Spinal cord (tissue), 10 donors: ENCODE results near the gene PTPRCAP. TPM values are rescaled to one million over a fixed set of nuclear protein-coding genes. Genes with fewer than 3 reads are reported as not detected.

Experiments used
- DNase-seq, 6 donors: peaks; one replicate each; pipeline versions ENCODE4 v3.0.0 to v3.0.0-alpha.2; 2013 to 2015; ENCODE audit warnings: low spot score in 6 of 6, low read depth in 4 of 6
- H3K27ac ChIP-seq: one replicate; pipeline ENCODE4 v1.5.1; 2013; ENCODE audit warnings: low read depth, low read length, control low read depth
- H3K27me3 ChIP-seq: one replicate; pipeline ENCODE4 v1.6.1; 2013; ENCODE audit warnings: low read length; ENCODE audit not compliant: control insufficient read depth, insufficient read depth
- H3K36me3 ChIP-seq: one replicate; pipeline ENCODE4 v1.6.1; 2013; ENCODE audit warnings: low read length; ENCODE audit not compliant: control insufficient read depth, insufficient read depth
- H3K4me1 ChIP-seq: one replicate; pipeline ENCODE4 v1.6.1; 2013; ENCODE audit warnings: low read length; ENCODE audit not compliant: control insufficient read depth, insufficient read depth
- H3K4me3 ChIP-seq: one replicate; pipeline ENCODE4 v1.5.1; 2013; ENCODE audit warnings: low read depth, low read length, control low read depth
- H3K9me3 ChIP-seq: one replicate; pipeline ENCODE4 v1.6.1; 2013; ENCODE audit warnings: low read length; ENCODE audit not compliant: control insufficient read depth, insufficient read depth
- WGBS: methylation state at CpG from one replicate; pipeline ENCODE4 v1.1.5; 2013; ENCODE audit warnings: missing lambda C conversion rate; ENCODE audit not compliant: insufficient coverage; 5-methylcytosine and 5-hydroxymethylcytosine counted together
- polyA plus RNA-seq, 2 donors: library from polyadenylated mRNA; unstranded; fragments of 120-200 nt; gene quantifications; one replicate each; pipeline ENCODE4 v1.2.1, GENCODE V29; 2013; ENCODE audit not compliant: insufficient read length in 2 of 2
- total RNA-seq, 2 donors: library from RNA; depleted of rRNA in 1 of 2; stranded (reverse); fragments of 120-200 nt in 1 of 2; fragments of >200 nt in 1 of 2; gene quantifications; one replicate each; pipeline versions ENCODE4 v1.2.3 to v1.2.4, GENCODE V29; 2013 to 2014
- donor health status: healthy.

PTPRCAP gene
- total and polyA plus RNA-seq, 4 donors: 0.40 to 3.0 (median 1.7) TPM

GRCh38 chr11:67455054-67455453 lies 17.6 kb upstream of the PTPRCAP start, which contains the start of gene CABP4:
Gene CABP4 (plus strand): TSS chr11:67455354. CDS start chr11:67455424, 70 bp downstream.
- no peak for DNase-seq
- H3K9me3 ChIP-seq: no peaks in the 10 kb centered on the region
- no peak within 1 kb of the TSS for H3K27ac ChIP-seq
- 91% methylated on average over 2 of the region's 3 CpGs for WGBS
- no peaks in the 10 kb centered on the region for H3K27me3 ChIP-seq
- peaks cover 12% of the 10 kb centered on the region for H3K4me1 ChIP-seq
- no peaks in the 10 kb centered on the region for H3K36me3 ChIP-seq
- no peak within 1 kb of the TSS for H3K4me3 ChIP-seq

GRCh38 chr11:67453816-67454732 lies 16.6 kb upstream of the PTPRCAP start:
- H3K4me1 ChIP-seq: peaks cover 12% of the 10 kb centered on the region
- H3K9me3 ChIP-seq: no peaks in the 10 kb centered on the region
- no peak for DNase-seq
- no peaks in the 10 kb centered on the region for H3K36me3 ChIP-seq
- H3K4me3 ChIP-seq: no peak overlapping the region
- H3K27me3 ChIP-seq: no peaks in the 10 kb centered on the region
- H3K27ac ChIP-seq: no peak overlapping the region
- 86% methylated on average over 14 of the region's 21 CpGs for WGBS

DNA sequence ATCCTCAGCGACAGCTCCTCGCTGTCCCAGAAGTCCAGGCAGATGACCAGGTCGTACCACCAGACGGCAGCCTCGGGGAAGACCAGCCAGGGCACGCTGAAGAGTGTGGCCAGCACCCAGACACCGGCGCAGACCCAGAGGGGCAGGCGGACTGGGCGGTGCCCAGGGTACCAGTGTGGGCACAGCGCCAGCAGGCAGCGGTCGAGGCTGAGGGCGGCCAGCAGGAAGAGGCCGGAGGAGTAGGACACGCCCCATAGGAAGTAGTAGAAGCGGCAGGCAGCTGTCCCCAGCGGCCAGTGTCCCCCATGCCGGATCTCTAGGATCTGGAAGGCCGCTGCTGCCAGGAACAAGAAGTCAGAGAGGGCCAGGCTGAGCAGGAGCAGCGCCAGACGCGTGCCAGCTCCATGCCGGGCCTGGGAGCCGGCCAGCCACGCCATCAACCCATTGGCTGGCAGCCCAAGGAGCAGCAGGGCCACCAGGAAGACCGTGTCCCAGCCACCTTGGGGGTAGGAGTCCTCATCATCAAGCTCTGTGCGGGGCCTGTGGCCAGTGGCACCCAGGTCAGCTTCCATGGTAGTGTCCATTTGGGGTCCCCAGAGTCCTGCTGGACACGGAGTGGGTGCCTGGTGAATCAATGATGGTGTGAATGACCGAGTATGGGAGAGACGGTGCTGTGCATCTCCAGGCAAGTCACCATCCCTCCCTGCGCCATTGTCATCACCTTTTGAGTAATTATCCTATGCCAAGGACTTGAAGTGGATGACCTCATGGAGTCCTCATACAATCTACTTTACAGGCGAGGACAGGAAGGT lies 14.9 kb upstream of the PTPRCAP start, which contains the start of gene GPR152:
Gene GPR152, minus strand, starts transcription at position 589 of the 812 bp plus-strand sequence. Its CDS starts 5 bp downstream, at position 584.
- Histone ChIP-seq H3K4me3 (no peak within 1 kb of the TSS), H3K27me3 (no peaks in the 10 kb centered on the region), H3K36me3 (no peaks in the 10 kb centered on the region), H3K4me1 (peaks cover 12% of the 10 kb centered on the region), H3K27ac (no peak within 1 kb of the TSS), H3K9me3 (no peaks in the 10 kb centered on the region)
- 77% methylated on average over 31 of the region's 33 CpGs for whole genome bisulfite sequencing
- no peak for DNase-seq

DNA sequence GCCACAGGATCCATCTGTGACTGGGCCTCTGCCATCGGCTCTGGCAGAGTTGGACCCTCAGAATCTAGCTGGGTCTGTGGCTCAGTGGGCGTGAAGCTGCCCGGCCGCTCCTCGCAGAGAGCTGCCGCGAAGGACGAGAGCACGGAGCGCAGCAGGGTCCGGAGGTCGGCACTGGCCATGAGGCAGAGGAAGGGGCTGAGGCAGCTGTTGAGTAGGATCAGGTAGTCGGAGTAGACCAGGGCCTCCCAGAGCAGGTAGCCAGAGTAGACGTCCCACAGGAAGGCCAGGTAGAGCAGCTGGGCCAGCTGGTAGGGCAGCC lies 14.1 kb upstream of the PTPRCAP start:
- no peak overlapping the region for H3K4me3 ChIP-seq
- no peak for DNase-seq
- no peak overlapping the region for H3K27ac ChIP-seq
- peaks cover 12% of the 10 kb centered on the region for H3K4me1 ChIP-seq
- H3K9me3 ChIP-seq: no peaks in the 10 kb centered on the region
- 92% methylated on average over 14 of the region's 14 CpGs for WGBS
- H3K27me3 ChIP-seq: no peaks in the 10 kb centered on the region
- H3K36me3 ChIP-seq: no peaks in the 10 kb centered on the region

GRCh38 chr11:67450796-67451657 lies 13.5 kb upstream of the PTPRCAP start:
- H3K27ac ChIP-seq: no peak overlapping the region

GRCh38 chr11:67449116-67449844 lies 11.8 kb upstream of the PTPRCAP start:
- H3K4me1 ChIP-seq: peaks cover 15% of the 10 kb centered on the region
- H3K4me3 ChIP-seq: no peak overlapping the region
- no peak for DNase-seq
- H3K36me3 ChIP-seq: no peaks in the 10 kb centered on the region
- H3K9me3 ChIP-seq: no peaks in the 10 kb centered on the region
- H3K27ac ChIP-seq: no peak overlapping the region
- WGBS: 84% methylated on average over 8 of the region's 9 CpGs
- H3K27me3 ChIP-seq: no peaks in the 10 kb centered on the region

More at GRCh38 chr11:67450796-67451657, 13.5 kb upstream of the PTPRCAP start:
- H3K36me3 ChIP-seq: no peaks in the 10 kb centered on the region
- 71% methylated on average over 25 of the region's 25 CpGs for WGBS
- no peak overlapping the region for H3K4me3 ChIP-seq
- no peaks in the 10 kb centered on the region for H3K9me3 ChIP-seq
- DNase-seq: no peak
- no peaks in the 10 kb centered on the region for H3K27me3 ChIP-seq
- peaks cover 12% of the 10 kb centered on the region for H3K4me1 ChIP-seq

- Histone ChIP-seq H3K27ac (no peak overlapping the region), H3K36me3 (no peaks in the 10 kb centered on the region), H3K4me3 (no peak overlapping the region), H3K9me3 (no peaks in the 10 kb centered on the region), H3K27me3 (no peaks in the 10 kb centered on the region), H3K4me1 (peaks cover 21% of the 10 kb centered on the region)
- no peak for DNase-seq
- 95% methylated on average over 7 of the region's 7 CpGs for WGBS
Observed at GRCh38 chr11:67448220-67448609, 10.7 kb upstream of the PTPRCAP start.

DNA sequence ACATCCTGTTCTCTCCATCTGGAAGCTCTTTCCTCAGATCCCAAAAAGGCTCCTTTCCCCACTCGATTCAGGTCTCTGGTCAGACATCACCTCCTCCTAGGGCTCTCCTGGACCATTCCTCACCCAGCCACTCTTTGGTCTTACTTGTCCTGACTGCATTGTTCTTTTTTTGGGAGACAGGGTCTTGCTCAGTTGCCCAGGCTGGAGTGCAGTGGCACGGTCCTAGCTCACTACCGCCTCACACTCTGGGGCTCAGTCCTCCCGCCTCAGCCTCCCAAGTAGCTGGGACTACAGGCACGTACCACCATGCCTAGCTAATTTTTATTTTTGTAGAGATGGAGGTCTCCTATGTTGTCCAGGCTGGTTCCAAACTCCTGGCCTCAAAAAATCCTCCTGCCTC lies 8.0 kb upstream of the PTPRCAP start:
- no peaks in the 10 kb centered on the region for H3K9me3 ChIP-seq
- H3K36me3 ChIP-seq: peaks cover 25% of the 10 kb centered on the region
- DNase-seq: no peak
- H3K27ac ChIP-seq: no peak overlapping the region
- H3K4me1 ChIP-seq: peaks cover 32% of the 10 kb centered on the region
- no peaks in the 10 kb centered on the region for H3K27me3 ChIP-seq
- WGBS: 93% methylated on average over 3 of the region's 5 CpGs
- H3K4me3 ChIP-seq: no peak overlapping the region
